Measurements from ENCODE around the gene CPB2. TPM values are rescaled to one million over a fixed set of nuclear protein-coding genes. Genes with fewer than 3 reads are reported as not detected.

The CPB2 gene
- not detected in 2 replicates for total RNA-seq

DNA sequence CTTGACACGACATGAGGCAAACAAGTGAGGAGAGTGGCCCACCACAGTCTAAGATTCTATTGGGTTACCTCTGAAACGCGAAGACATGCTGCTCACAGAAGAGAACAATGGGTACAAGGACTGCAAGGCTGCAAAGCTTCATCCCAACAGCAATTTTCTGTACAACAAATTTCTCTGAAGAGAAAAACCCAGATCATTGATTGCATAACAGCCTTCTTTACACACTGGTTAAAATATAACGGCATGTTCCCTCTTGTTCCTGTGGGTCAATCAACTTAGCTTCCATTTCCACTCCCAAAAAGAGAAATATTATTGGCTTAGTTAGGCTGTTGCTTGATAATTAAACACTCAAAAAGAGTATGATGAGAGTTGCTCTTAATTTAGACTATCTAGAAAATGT, at the start of gene CPB2:
CPB2 (minus strand) TSS at position 166 of the 400 bp plus-strand sequence; CDS start at position 142, 24 bp downstream.
- no peak for DNase-seq (ENCODE audit: low read depth, low spot score)

GRCh38 chr13:46154136-46154801, 49.4 kb upstream of the CPB2 start:
- no peak for DNase-seq (ENCODE audit: low read depth, low spot score)

DNA sequence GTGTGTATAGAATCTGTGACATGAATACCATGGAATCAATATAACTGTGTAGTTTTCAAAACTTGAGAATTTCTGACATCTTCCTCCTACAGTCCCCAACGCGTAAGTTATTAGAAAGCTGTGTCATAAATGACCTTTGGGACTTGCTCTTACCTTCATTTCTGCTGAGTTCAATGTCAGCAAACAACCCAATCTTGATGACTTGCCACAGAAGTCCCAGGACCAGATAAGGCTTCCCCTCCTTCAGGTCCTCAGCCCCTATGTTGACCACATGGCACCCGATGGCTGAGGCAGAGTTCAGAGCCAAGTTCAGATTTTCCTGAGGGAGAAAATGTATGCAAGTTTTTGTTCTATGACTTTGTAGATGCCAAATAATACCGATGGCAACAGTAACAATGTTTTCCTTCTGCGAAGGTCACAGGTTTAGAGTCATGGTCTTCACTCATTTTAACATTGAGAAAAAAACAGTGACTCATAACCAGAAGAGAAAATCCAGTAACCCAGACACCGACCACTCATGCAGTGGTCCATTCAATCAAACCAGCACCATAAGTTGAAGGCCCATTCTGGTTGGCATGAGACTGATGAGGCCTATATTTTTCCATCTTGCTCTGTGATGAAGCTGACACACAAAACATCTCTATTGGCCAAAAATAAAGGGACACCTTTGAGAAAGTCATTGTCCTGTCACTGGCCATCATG, 47.9 kb upstream of the CPB2 start:
- DNase-seq (ENCODE audit: low read depth, low spot score), result no peak

- no peak for DNase-seq (ENCODE audit: low read depth, low spot score)
Measured at GRCh38 chr13:46150134-46150693, 45.4 kb upstream of the CPB2 start.

- no peak for DNase-seq (ENCODE audit: low read depth, low spot score)
Measured at GRCh38 chr13:46149272-46150133, 44.7 kb upstream of the CPB2 start.

GRCh38 chr13:46146898-46147297, 42.1 kb upstream of the CPB2 start:
- no peak for DNase-seq (ENCODE audit: low read depth, low spot score)

DNA sequence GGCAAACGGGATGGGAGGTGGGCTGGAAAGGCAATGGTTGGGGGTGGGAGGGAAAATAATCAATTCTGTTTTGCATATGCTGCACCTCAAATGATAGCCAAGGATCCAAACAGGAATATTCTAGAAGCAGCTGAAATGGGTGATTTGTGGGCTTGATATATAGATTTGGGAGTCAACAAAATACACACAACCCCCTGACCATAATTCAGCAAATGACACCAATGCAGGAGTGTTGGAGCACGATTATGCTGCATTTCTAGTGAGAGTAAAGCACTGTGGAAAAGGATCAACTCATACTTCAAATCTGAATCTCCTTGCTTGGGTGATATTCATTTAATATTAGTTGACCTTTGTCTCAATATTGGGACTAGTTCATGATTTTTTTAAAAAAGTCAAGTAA, 41.1 kb upstream of the CPB2 start:
- DNase-seq (ENCODE audit: low read depth, low spot score), result no peak

GRCh38 chr13:46145135-46145534, 40.3 kb upstream of the CPB2 start:
- no peak for DNase-seq (ENCODE audit: low read depth, low spot score)

- DNase-seq (ENCODE audit: low read depth, low spot score), result no peak
Measured at GRCh38 chr13:46143184-46143701, 38.4 kb upstream of the CPB2 start.

DNA sequence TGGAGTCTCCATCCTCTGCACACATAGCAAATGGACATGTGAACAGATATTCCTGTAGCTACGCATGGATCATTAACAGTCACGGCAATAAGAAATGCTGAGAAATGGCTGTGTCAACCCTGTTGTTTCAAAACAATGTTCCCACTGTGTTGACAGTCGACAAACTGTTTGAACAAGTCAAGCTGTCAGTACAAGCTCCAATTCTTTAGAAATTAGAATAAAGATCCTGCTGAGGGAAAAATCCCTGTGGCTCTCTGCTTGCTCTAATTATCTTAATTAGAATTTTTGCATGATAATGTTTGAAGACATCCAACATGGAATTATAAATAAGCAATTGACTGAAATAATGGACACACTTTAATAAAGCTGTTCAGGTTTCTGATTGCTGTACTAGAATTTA, 37.9 kb upstream of the CPB2 start:
- no peak for DNase-seq (ENCODE audit: low read depth, low spot score)

GRCh38 chr13:46140044-46140443, 35.2 kb upstream of the CPB2 start:
- DNase-seq (ENCODE audit: low read depth, low spot score), result no peak

DNA sequence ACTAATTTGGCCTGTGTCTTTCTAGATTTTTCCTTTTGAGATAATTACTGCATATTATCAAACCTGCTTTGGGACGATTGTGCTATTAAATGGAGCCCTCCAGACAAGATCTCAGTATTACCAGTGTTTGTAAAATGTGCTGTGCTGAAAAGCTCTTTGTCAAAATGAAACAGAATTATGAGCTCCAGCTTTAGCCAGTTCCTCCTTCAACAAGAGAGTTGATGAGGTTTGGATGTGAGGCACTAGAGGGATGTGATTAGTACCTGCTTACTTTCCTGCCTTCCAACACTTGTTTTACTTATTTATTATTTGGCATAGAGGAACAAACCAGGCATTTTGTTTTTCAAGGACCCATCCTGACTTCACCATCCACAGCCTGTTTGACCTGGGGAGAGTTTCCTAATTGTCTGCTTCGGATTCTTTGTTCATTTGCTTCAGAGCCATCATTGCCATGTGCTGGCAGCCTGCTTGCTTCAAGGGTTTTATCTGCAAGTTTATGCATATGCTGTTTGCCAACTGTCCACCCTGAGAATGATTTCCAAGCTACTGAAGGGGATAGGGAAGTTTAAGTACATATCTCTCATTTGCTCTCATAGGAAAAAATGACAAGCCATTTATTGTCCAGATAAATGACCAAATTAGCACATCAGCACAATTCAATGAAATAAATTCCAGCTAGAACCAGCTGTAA, 32.9 kb upstream of the CPB2 start:
- no peak for DNase-seq (ENCODE audit: low read depth, low spot score)

GRCh38 chr13:46136688-46137087, 31.9 kb upstream of the CPB2 start:
- no peak for DNase-seq (ENCODE audit: low read depth, low spot score)

- DNase-seq (ENCODE audit: low read depth, low spot score), result no peak
Measured at GRCh38 chr13:46134961-46135522, 30.2 kb upstream of the CPB2 start.

DNA sequence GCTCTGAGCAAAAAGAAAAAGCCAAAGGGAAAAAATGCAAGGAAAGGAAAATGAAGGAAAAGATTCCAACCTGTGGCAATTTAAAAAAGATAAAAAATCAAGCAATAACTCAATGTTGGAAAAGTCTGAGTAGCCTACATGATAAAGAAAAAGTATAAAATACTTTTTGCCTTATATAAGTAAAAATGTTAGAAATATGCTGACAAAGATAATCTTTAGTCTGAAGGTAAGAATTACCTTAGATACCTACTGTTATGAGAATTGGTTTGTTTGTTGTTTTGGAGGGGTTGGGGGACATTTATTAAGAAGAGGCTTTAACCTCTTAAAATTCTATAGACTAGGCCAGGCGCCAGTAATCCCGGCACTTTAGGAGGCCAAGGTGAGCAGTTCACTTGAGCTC, 29.7 kb upstream of the CPB2 start:
- DNase-seq (ENCODE audit: low read depth, low spot score), result no peak

- DNase-seq (ENCODE audit: low read depth, low spot score), result no peak
Measured at GRCh38 chr13:46132109-46132508, 27.3 kb upstream of the CPB2 start.

- DNase-seq (ENCODE audit: low read depth, low spot score), result no peak
Measured at GRCh38 chr13:46131705-46132104, 26.9 kb upstream of the CPB2 start.

DNA sequence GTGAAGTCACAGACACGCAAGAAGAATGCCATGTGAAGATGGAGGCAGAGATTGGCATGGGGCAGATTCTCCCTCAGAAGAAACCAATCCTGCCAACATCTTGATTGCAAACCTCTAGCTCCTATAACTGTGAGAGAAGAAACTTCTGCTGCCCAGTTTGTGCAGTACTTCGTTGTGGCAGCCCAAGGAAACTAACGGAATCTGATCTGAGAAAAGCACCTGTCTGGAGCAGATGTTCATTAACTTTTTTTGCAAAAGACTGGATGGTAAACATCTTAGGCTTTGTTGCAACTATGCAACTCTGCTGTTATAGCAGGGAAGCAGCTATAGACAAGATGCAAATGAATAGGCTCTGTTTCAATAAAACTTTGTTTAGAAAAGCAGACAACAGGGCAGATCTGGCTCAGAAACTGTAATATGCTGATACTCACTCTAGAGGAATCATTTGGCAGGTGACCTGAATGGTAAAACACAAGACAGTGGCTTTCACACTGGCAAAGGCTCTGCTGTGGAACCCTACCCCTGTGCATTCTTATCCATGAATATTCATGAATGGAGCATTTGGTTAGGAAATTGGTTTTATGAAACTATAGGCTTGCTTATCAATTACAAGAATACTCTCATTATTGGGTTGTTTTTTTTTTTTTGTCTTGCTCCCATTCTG, 25.3 kb upstream of the CPB2 start:
- no peak for DNase-seq (ENCODE audit: low read depth, low spot score)

GRCh38 chr13:46129124-46129523, 24.3 kb upstream of the CPB2 start:
- DNase-seq (ENCODE audit: low read depth, low spot score), result no peak

DNA sequence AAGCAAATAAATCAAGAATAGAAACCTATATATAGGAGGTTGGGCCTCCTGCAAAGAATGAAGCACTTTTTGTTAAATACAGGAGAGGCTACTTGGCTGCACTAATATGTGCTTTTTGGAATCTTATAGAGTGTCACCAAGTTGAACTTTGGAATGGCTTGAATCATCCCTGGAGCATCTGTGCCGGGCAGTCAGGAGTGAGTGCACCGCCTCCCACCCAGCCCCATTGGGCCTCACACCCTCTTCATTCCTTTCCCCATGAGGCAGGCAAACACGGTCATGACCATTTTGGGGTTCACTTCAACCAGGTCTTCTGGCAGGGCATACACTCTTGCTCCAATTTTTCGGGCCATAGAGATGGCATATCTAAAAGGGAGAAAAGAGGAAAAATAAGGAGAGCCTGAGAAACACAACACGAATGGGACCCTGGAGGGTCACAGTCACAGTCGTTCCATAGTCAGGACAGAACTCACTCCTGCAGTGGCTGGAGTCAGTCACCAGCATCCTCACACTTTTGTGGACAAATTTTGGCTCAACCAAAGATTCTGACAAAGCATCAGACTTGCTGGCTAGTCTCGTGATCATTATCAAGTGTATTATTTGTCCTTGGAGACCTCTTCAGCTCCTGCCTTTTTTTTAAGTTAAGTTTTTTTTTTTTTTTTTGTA, 22.7 kb upstream of the CPB2 start:
- DNase-seq (ENCODE audit: low read depth, low spot score), result no peak

Measured in pulmonary artery endothelial cell (primary cell).